ENCODE data around the gene EXOC7. TPM values are rescaled to one million over a fixed set of nuclear protein-coding genes. Genes with fewer than 3 reads are reported as not detected.
"Not testable (repeated sequence)": the region's sequence is repeated elsewhere in the genome, so short reads cannot be mapped to it uniquely, and the experiment has no call there.

The EXOC7 gene
- total RNA-seq, 1 donor from 2014 or later, result 80.1 TPM

GRCh38 chr17:76078860-76079534 is 24.6 kb downstream of the EXOC7 start, which contains the start of gene ZACN:
Gene ZACN, plus strand, starts transcription at chr17:76079182. Its CDS starts 83 bp downstream, at chr17:76079265.
- DNase-seq (ENCODE audit: low read depth), result no peak
- no peaks in the 10 kb centered on the region for H3K36me3 ChIP-seq (ENCODE audit: control insufficient read depth, insufficient read depth, low read length)
- H3K27me3 ChIP-seq (ENCODE audit: control insufficient read depth, insufficient read depth, low read length), result peaks cover 76% of the 10 kb centered on the region
- H3K4me3 ChIP-seq (ENCODE audit: low read depth, low read length), result no peak within 1 kb of the TSS
- TF ChIP-seq, protein P1, sequence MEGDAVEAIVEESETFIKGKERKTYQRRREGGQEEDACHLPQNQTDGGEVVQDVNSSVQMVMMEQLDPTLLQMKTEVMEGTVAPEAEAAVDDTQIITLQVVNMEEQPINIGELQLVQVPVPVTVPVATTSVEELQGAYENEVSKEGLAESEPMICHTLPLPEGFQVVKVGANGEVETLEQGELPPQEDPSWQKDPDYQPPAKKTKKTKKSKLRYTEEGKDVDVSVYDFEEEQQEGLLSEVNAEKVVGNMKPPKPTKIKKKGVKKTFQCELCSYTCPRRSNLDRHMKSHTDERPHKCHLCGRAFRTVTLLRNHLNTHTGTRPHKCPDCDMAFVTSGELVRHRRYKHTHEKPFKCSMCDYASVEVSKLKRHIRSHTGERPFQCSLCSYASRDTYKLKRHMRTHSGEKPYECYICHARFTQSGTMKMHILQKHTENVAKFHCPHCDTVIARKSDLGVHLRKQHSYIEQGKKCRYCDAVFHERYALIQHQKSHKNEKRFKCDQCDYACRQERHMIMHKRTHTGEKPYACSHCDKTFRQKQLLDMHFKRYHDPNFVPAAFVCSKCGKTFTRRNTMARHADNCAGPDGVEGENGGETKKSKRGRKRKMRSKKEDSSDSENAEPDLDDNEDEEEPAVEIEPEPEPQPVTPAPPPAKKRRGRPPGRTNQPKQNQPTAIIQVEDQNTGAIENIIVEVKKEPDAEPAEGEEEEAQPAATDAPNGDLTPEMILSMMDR (IDR thresholded peaks at IDR 0.05; ENCODE audit: insufficient read depth, low read length, poor library complexity, severe bottlenecking), result no peak

DNA sequence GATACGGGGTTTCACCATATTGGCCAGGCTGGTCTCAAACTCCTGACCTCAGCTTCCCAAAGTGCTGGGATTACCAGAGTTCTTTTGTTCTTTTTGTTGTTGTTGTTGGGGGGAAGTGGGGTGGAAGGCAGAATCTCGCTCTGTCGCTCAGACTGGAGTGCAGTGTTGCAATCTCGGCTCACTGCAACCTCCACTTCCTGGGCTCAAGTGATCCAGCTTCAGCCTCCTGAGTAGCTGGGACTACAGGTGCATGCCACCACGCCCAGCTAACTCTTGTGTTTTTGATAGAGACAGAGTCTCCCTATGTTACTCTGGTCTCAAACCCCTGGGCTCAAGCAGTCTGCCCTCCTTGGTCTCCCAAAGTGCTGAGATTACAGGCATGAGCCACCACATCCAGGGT is 25.2 kb downstream of the EXOC7 start:
- peaks cover 82% of the 10 kb centered on the region for H3K27me3 ChIP-seq (ENCODE audit: control insufficient read depth, insufficient read depth, low read length)
- not testable (repeated sequence) for DNase-seq (ENCODE audit: low read depth); H3K4me3 ChIP-seq (ENCODE audit: low read depth, low read length); H3K36me3 ChIP-seq (ENCODE audit: control insufficient read depth, insufficient read depth, low read length)

DNA sequence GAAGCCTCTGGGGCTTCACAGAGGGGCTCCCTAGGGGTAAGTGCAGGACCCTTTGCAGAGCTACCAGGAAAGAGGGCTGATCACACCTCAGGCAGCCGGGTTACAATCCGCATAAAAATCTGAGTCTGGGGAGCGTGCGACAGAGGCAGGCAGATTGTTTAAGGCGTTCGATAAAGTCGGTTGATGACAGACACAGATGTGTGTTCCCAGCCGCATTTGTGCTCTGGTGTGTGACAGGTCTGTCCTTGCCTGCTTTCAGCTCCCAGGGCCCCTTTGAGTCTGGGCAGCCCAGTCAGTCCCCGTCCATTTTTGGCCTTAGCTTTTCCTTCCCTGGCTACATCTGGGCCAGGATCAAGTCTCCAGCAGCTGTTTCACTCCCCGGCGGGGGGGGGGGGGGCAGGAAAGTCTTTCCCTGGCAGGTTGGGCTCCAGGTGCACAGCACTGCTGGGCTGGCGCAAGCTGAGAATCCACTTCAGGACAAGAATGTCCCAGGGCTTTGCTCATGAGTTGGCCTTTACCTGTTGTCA is 25.9 kb downstream of the EXOC7 start:
- TF ChIP-seq, protein P1 (IDR thresholded peaks at IDR 0.05; ENCODE audit: insufficient read depth, low read length, poor library complexity, severe bottlenecking), result no peak
- H3K36me3 ChIP-seq (ENCODE audit: control insufficient read depth, insufficient read depth, low read length), result no peaks in the 10 kb centered on the region

DNA sequence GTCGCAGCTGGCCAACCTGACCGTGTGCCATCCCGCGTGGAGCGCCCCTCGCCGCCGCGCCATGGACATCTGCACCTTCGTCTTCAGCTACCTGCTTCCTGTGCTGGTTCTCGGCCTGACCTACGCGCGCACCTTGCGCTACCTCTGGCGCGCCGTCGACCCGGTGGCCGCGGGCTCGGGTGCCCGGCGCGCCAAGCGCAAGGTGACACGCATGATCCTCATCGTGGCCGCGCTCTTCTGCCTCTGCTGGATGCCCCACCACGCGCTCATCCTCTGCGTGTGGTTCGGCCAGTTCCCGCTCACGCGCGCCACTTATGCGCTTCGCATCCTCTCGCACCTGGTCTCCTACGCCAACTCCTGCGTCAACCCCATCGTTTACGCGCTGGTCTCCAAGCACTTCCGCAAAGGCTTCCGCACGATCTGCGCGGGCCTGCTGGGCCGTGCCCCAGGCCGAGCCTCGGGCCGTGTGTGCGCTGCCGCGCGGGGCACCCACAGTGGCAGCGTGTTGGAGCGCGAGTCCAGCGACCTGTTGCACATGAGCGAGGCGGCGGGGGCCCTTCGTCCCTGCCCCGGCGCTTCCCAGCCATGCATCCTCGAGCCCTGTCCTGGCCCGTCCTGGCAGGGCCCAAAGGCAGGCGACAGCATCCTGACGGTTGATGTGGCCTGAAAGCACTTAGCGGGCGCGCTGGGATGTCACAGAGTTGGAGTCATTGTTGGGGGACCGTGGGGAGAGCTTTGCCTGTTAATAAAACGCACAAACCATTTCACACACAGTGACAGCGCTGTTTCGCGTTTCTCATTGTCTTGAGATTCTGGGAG is 26.6 kb downstream of the EXOC7 start:
- DNase-seq (ENCODE audit: low read depth), result no peak
- Histone ChIP-seq H3K36me3 (ENCODE audit: control insufficient read depth, insufficient read depth, low read length) (no peaks in the 10 kb centered on the region), H3K27me3 (ENCODE audit: control insufficient read depth, insufficient read depth, low read length) (peaks cover 82% of the 10 kb centered on the region), H3K4me3 (ENCODE audit: low read depth, low read length) (no peak overlapping the region)
- TF ChIP-seq, protein P1 (IDR thresholded peaks at IDR 0.05; ENCODE audit: insufficient read depth, low read length, poor library complexity, severe bottlenecking), result no peak

More for the DNA sequence above, 25.9 kb downstream of the EXOC7 start:
- Histone ChIP-seq H3K4me3 (ENCODE audit: low read depth, low read length) (no peak overlapping the region), H3K27me3 (ENCODE audit: control insufficient read depth, insufficient read depth, low read length) (peaks cover 82% of the 10 kb centered on the region)
- no peak for DNase-seq (ENCODE audit: low read depth)

- DNase-seq (ENCODE audit: low read depth), result no peak
- TF ChIP-seq, protein P1 (IDR thresholded peaks at IDR 0.05; ENCODE audit: insufficient read depth, low read length, poor library complexity, severe bottlenecking), result no peak
- Histone ChIP-seq H3K27me3 (ENCODE audit: control insufficient read depth, insufficient read depth, low read length) (peaks cover 78% of the 10 kb centered on the region), H3K4me3 (ENCODE audit: low read depth, low read length) (no peak overlapping the region), H3K36me3 (ENCODE audit: control insufficient read depth, insufficient read depth, low read length) (no peaks in the 10 kb centered on the region)
These were observed 27.3 kb downstream of the EXOC7 start for GRCh38 chr17:76076146-76076764.
